IPS-18c (cell line): ENCODE measurements around the gene EFCAB13.
A peak's percentile ranks its signal among the peaks of the same experiment; 100 is the strongest.

Experiments used
- H3K4me3 ChIP-seq: 2 replicates; pipeline ENCODE4 v1.7.0; 2013; ENCODE audit warnings: low read depth, mild to moderate bottlenecking, low read length, moderate library complexity; ENCODE audit not compliant: insufficient read depth
- H3K9me3 ChIP-seq: one replicate; pipeline ENCODE4 v1.6.1; 2013; ENCODE audit warnings: mild to moderate bottlenecking, low read length, moderate library complexity; ENCODE audit not compliant: control insufficient read depth, insufficient read depth

Gene EFCAB13, protein sequence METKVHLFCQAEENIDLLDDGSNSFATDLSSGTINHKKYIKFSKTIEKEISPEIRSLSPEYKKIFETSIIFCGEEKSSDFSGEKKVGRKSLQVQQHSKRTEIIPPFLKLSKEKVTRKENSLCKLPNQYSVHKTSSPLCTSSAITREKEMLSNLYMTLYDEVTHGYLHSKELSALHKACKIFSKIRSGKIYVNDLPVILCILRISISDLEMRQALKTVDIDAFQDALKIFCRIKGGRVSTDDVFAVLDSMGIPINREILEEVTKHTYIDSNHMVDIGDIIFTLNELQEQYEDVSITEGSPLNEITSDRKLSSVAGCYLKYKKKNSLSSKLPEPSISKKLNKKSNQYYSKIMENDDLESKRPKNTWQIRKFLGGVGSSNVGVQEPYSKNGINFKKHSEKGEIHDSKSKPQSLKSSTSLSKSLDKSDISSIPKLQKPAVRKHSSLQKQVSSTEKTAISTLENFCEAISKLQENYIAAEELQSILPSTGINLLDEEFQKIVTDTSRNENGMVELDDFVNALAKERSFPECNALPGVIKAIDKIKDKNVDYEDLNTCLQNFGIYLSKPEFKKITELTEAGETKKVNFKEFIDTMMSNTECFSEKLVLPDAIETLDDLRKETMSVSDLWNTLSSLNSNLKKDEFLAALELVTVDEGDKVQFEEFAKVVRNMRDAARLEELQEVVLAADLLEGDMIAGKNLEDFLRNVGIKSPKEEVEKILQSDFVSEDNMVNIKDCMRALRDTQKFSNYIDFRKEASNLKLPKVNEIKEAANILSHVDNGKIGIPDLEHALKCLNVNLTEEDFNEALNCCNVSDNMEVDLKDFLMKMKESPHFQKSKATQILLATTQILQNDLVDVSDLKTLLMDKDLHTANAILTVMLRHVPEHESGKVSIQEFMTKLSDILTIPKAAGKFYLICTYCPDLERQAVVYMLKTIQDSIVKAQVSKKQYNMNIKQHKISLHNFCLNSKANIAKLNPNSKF

GRCh38 chr17:47323382-47324223 lies at the start of gene EFCAB13:
TSS of gene EFCAB13 (plus strand) at chr17:47323955. CDS start at chr17:47328354, 4,399 bp downstream.
- Histone ChIP-seq H3K9me3 (no peaks in the 10 kb centered on the region), H3K4me3 (peak within 1 kb of the TSS; percentile 75)

DNA sequence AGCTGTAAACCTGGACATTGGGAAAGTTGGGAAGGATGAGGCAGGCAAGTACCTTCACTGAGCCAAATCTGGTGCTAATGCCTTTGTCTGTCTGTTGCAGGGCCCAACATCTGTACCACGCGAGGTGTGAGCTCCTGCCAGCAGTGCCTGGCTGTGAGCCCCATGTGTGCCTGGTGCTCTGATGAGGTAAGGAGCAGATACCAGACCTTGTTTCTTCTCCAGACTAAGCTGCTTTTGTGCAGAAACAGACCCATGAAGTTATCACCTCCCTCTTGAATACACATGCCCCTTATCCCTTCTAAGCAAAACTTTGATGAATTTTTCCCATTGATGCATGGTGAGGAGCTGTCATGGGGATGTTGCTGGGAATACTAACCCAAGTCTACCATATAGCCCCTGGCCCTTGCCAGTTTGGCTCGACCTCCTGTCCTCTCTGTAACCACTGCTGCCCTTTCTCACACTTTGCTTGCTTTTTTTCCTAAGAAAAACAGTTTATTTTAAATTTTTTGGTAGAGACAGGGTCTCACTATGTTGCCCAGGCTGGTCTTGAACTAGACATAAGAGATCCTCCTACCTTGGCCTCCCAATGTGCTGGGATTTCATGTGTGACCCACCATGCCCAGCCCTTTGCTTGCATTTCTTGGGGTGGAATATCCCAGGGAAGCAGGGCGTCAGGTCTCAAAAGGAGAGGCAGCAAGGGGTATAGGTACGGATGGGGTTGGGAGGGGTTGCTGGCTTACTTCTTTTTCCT lies 49.3 kb upstream of the EFCAB13 start:
- Histone ChIP-seq H3K9me3 (no peaks in the 10 kb centered on the region), H3K4me3 (no peak overlapping the region)

DNA sequence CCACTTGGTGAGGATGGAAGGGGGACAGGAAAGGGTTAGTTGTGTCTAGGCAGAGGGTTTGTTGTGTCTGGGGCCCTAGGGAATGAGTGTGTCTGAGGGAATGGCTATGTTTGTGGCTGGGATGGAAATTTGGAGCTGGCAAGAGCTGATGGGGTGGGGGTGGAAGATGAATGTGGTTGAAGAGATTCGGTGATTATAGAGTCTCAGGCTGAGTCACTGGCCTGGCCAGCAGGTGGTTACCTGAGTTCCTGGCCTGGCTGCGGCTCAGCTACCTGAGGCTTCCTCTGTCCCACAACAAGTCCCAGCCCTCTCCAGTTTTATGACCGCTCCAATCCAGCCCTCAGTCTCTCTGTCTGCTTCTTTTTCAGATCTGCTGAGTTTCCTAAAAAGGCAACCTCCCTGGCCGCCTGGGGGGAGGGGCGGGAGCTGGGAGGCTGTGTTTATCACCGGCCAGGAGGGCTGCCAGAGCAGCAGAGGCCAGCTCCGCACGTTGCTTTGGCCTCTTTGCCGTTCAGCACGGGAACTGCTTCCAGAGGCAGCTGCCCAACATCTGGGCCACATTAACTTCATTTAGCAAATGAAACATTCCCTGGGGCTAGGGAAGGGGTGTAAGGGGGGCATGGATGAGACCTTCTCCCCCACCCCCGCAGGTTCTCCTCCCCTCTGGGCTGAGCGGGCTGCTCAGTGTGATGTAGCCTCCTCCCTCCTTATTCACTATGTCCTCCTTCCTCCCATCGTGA lies 48.3 kb upstream of the EFCAB13 start:
- 0 out of 2 replicates have a peak overlapping the region, but pooled peaks have one; percentile 15 for H3K4me3 ChIP-seq
- no peaks in the 10 kb centered on the region for H3K9me3 ChIP-seq

DNA sequence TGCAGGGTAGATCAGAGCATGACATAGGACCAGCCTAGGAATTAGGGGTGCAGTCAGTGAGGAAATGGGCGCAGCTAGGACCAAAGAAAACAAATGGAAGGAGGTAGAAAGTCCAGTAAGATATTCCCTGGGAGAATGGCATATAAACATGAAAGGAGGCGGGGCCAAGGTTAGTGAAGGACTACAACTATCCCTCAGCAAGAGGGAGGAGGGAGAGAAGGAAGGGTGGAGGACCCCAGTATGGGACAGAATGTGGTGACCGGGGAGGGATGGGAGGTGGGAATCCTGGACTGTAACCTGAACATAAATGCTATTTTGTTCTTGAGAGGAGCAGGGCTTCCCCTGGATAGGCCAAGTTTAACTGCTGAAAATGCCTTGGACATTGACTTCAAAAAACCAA lies 47.3 kb upstream of the EFCAB13 start:
- no peaks in the 10 kb centered on the region for H3K9me3 ChIP-seq
- H3K4me3 ChIP-seq, result no peak overlapping the region

DNA sequence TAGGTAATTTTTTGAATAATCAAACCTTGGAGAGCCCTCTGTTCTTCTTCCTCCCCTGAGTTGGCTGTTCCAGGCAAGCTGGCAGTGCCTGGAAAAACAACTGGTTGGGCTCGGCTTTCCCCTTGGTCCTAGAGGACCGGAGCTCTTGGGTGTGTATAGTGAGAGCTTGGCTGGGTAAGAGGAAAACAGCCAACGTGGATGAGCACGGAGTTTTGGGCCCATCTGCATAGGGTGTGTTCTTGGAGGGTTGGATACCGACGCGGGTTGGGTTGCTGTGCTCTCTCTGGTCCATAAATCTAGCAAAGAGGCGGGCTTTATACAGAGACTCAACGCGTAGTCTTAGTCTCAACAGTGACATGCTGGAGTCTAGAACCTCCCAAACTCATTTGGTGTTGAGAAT lies 46.9 kb upstream of the EFCAB13 start:
- Histone ChIP-seq H3K9me3 (no peaks in the 10 kb centered on the region), H3K4me3 (no peak overlapping the region)

DNA sequence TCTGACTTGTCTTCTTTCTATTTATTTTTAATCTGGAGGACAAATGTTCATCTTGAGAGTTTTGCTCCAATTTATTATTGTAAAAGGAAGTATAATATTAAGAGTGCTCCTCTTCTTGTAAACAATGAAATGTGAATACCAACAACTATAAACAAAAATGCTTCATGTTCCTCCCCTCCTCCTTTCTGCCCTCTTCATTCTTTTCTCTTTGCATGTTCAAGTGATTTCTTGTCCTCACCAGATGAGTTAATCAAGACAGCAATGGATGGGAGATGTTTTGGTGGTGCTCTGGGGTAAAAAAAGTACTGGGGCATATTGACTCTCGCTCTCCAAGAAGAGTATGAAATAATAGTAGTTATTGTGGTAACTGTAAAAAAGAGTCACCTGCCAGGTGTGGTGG lies 45.8 kb upstream of the EFCAB13 start:
- no peaks in the 10 kb centered on the region for H3K9me3 ChIP-seq
- H3K4me3 ChIP-seq, result no peak overlapping the region

DNA sequence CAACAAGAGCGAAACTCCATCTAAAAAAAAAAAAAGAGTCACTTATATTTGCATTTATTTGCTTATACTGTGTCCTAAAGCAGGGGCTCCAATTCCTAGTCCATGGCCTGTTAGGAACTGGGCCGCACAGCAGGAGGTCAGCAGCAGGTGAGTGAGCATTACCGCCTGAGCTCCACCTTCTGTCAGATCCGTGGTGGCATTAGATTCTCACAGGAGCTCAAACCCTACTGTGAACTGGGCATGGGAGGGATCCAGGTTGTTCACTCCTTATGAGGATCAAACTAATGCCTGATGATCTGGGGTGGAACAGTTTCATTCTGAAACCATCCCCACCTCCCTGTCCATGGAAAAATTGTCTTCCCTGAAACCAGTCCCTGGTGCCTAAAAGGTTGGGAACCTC lies 45.2 kb upstream of the EFCAB13 start:
- Histone ChIP-seq H3K4me3 (no peak overlapping the region), H3K9me3 (no peaks in the 10 kb centered on the region)

DNA sequence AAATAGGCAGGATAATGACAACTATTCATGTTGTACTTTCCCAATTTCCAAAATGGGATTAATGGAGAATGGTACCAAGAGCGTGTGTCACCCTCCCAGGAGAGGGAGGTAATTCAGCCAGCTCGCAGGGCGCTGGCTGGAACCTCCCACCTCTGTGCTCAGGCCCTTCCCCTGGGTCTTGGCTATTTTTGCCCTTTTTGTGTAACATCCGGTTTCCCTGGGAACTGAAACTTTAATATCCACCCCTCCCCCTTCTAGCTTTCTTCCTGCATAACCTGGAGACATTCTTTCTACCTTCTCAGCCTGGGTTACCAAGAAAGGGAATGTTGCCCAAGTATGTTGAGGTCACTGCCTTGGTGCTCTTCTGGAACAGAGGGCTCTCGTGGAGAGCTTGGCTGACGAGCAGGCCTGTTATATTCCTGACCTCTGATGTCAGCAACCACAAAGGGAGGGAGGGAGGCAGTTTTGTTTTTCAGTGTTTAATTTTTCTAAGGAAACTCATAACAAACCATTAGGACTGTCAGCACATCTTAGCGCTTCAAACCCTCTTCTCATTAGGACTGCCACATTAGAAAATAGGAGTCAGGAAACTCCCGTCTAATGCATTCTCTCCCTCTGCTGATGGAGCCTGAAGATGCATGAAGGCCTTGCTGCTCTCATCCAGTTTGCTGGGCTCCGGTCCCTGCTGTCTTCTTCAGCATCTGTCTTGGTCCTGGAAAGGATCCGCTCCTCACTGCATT lies 44.5 kb upstream of the EFCAB13 start:
- no peak overlapping the region for H3K4me3 ChIP-seq
- H3K9me3 ChIP-seq, result no peaks in the 10 kb centered on the region

DNA sequence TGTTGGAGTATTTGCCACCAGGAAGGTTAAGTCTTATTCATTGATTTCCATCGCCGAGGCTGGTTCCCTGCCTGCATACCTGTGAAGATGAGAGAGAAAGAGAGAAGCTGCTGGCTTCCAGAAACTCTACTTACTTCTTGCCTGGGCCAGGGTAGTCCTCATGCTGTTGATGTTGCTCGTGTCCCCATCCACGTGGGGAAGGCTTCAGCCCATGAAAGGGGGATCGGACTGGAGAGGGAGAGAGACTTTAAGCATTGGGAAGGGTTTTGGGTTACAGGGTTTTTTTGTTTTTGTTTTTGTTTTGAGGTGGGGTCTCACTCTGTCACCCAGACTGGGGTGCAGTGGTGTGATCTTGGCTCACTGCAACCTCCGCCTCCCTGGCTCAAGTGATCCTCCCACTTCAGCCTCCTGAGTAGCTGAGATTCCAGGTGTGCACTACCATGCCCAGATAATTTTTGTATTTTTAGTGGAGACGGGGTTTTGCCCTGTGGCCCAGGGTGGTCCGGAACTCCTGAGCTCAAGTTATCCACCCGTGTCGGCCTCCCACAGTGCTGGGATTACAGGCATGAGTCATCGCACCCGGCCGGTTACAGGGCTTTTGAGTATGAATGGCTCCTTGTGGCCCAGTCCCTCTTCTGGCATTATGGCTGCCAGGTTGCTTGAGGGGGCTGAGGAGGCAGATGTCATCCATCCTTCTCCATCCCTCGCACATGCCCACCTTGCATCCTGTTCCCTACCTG lies 43.5 kb upstream of the EFCAB13 start:
- Histone ChIP-seq H3K9me3 (no peaks in the 10 kb centered on the region), H3K4me3 (no peak overlapping the region)

DNA sequence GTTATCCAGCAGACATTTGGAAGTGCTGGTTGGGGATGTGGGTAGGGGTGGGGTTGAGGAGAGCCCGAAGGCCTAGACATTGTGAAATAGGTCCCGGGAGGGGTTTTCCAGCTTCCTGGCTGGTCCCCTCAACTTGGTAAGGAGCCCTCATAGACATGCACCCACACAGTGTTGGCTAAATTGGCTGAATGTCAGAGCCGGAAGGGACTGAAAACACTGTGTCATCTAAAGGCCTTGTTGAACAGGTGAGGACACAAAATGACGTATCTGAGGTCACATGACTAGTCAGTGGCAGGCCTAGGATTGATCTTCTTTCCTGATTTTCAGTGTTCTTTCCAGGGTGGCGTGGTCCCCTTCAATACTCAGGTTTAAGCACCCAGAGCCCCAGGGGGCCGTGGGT lies 42.5 kb upstream of the EFCAB13 start:
- Histone ChIP-seq H3K9me3 (no peaks in the 10 kb centered on the region), H3K4me3 (no peak overlapping the region)

DNA sequence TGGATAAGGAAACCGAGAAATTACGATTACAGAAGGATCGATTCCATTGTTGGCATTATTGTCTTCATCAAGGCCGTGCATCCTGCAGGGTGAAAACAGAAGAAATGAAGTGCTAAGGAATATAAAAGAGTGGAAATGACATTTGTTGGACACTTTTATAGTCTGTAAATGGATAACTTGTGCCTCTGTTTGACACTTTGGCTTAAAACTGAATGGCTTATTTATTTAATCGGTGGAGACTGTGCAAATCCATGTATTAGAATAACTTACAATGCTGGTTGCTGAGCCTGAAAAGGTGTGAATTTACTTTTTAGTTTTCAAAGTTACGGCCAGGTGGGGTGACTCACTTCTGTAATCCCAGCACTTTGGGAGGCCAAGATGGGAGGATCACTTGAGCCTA lies 38.8 kb upstream of the EFCAB13 start:
- Histone ChIP-seq H3K9me3 (no peaks in the 10 kb centered on the region), H3K4me3 (no peak overlapping the region)

- no peak overlapping the region for H3K4me3 ChIP-seq
- no peaks in the 10 kb centered on the region for H3K9me3 ChIP-seq
These were observed 37.4 kb upstream of the EFCAB13 start for GRCh38 chr17:47286198-47286914.

GRCh38 chr17:47287068-47287467 lies 36.7 kb upstream of the EFCAB13 start:
- Histone ChIP-seq H3K9me3 (no peaks in the 10 kb centered on the region), H3K4me3 (no peak overlapping the region)

DNA sequence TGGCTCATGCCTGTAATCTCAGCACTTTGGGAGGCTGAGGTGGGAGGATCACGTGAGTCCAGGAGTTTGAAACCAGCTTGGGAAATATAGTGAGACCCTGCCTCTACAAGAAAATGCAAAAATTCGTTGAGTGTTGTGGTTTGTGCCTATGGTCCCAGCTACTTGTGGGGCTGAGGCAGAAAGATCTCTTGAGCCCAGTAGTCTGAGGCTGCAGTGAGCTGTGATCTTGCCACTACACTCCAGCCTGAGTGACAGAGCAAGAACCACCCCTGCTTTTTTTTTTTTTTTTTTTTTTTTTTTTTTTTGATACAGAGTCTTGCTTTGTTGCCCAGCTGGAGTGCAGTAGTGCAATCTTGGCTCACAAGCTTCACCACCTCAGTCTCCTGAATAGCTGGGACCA lies 36.1 kb upstream of the EFCAB13 start:
- no peak overlapping the region for H3K4me3 ChIP-seq

More for the DNA sequence above, 36.1 kb upstream of the EFCAB13 start:
- no peaks in the 10 kb centered on the region for H3K9me3 ChIP-seq
